NCI-H2227 treated with DMSO at 0.1 percent for 48 hours (cell line): Measurements from ENCODE around the gene CBFA2T2.
"Not testable (repeated sequence)": the region's sequence is repeated elsewhere in the genome, so short reads cannot be mapped to it uniquely, and the experiment has no call there.

Experiments used
- DNase-seq: peaks from one replicate; lab custom pipeline; 2025; lab: John Stamatoyannopoulos, UW

Gene CBFA2T2

GRCh38 chr20:33470866-33471265, 19.0 kb upstream of the CBFA2T2 start:
- no peak for DNase-seq

- DNase-seq: no peak
These were observed 16.9 kb upstream of the CBFA2T2 start for GRCh38 chr20:33472868-33473435.

GRCh38 chr20:33474097-33474873, 15.6 kb upstream of the CBFA2T2 start:
- DNase-seq: no peak

- DNase-seq: no peak
These were observed 14.9 kb upstream of the CBFA2T2 start for GRCh38 chr20:33474963-33475362.

GRCh38 chr20:33475381-33476152, 14.3 kb upstream of the CBFA2T2 start:
- no peak for DNase-seq

- no peak for DNase-seq
These were observed 12.3 kb upstream of the CBFA2T2 start for GRCh38 chr20:33477386-33478234.

GRCh38 chr20:33480048-33480447, 9.8 kb upstream of the CBFA2T2 start:
- no peak for DNase-seq

- DNase-seq: no peak
These were observed 8.4 kb upstream of the CBFA2T2 start for GRCh38 chr20:33481431-33481941.

GRCh38 chr20:33482581-33482980, 7.3 kb upstream of the CBFA2T2 start:
- no peak for DNase-seq

GRCh38 chr20:33483186-33483585, 6.7 kb upstream of the CBFA2T2 start:
- DNase-seq: not testable (repeated sequence)

GRCh38 chr20:33488201-33488600, 1.7 kb upstream of the CBFA2T2 start:
- no peak for DNase-seq

- DNase-seq: not testable (repeated sequence)
These were observed 1.0 kb upstream of the CBFA2T2 start for GRCh38 chr20:33488661-33489494.

GRCh38 chr20:33489495-33490022, 337 bp upstream of the CBFA2T2 start:
- peak; percentile 96 for DNase-seq

GRCh38 chr20:33490934-33491656, 1.2 kb downstream of the CBFA2T2 start:
- DNase-seq: no peak

GRCh38 chr20:33493076-33493766, 3.3 kb downstream of the CBFA2T2 start:
- DNase-seq: no peak

- DNase-seq: not testable (repeated sequence)
These were observed 6.9 kb downstream of the CBFA2T2 start for GRCh38 chr20:33496776-33497175.

- DNase-seq: no peak
These were observed 9.5 kb downstream of the CBFA2T2 start for GRCh38 chr20:33499355-33499754.

GRCh38 chr20:33501000-33501399, 11.1 kb downstream of the CBFA2T2 start:
- DNase-seq: no peak

GRCh38 chr20:33503564-33503963, 13.7 kb downstream of the CBFA2T2 start:
- DNase-seq: no peak
